Measurements from ENCODE around the gene PARD3B. TPM values are rescaled to one million over a fixed set of nuclear protein-coding genes. Genes with fewer than 3 reads are reported as not detected.

The PARD3B gene
- total RNA-seq, 4 donors from 2014 or later, result 32.8 to 69.6 (median 47.3) TPM

GRCh38 chr2:205644018-205644417, 1098.7 kb downstream of the PARD3B start:
- no peak for TF ChIP-seq CTCF (IDR thresholded peaks at IDR 0.05; ENCODE audit: low read depth)

GRCh38 chr2:205646680-205647079, 1101.4 kb downstream of the PARD3B start:
- no peak for TF ChIP-seq CTCF (IDR thresholded peaks at IDR 0.05; ENCODE audit: low read depth)

- TF ChIP-seq CTCF (IDR thresholded peaks at IDR 0.05; ENCODE audit: low read depth), result no peak
These were observed 1105.2 kb downstream of the PARD3B start for GRCh38 chr2:205650450-205650849.

- no peak for TF ChIP-seq CTCF (IDR thresholded peaks at IDR 0.05; ENCODE audit: low read depth)
These were observed 1105.7 kb downstream of the PARD3B start for GRCh38 chr2:205650931-205651330.

GRCh38 chr2:205651719-205652118, 1106.4 kb downstream of the PARD3B start:
- TF ChIP-seq CTCF (IDR thresholded peaks at IDR 0.05; ENCODE audit: low read depth), result no peak

GRCh38 chr2:205654878-205655605, 1109.8 kb downstream of the PARD3B start:
- TF ChIP-seq CTCF (IDR thresholded peaks at IDR 0.05; ENCODE audit: low read depth), result no peak

GRCh38 chr2:205655779-205656456, 1110.6 kb downstream of the PARD3B start:
- TF ChIP-seq CTCF (IDR thresholded peaks at IDR 0.05; ENCODE audit: low read depth), result no peak

Measured in subcutaneous adipose tissue (tissue), 4 donors.